ENCODE data around the gene SACS.
"Not testable (repeated sequence)": the region's sequence is repeated elsewhere in the genome, so short reads cannot be mapped to it uniquely, and the experiment has no call there.

The SACS gene

DNA sequence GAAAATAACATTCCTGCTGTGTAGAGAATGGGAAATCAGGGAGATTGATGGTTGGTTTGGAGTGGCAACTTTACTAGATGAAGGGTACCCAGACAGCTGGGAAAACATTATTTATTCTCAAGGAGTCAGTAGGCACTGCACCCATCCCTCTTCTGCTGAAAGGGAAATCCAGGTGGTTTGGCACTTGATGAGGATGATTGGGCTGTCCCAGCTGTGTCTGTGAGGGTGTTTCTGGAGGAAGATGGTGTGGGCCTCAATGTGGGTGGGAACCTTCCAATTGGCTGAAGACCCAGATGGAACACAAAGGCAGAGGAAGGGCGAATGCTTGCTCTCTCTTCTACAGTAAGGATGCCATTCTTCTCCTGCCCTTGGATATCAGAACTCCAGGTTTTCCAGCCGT is 10.4 kb upstream of the SACS start:
- Mint-ChIP-seq H3K4me3 (no peak overlapping the region), H3K27me3 (no peaks in the 10 kb centered on the region), H3K9me3 (peaks cover 1 to 5% of the 10 kb centered on the region in 2 donors), H3K4me1 (peaks cover 5 to 7% of the 10 kb centered on the region in 2 donors), H3K27ac (no peak overlapping the region), H3K36me3 (no peaks in the 10 kb centered on the region)
- ATAC-seq (replicated peaks) (no peak), DNase-seq (no peak)

DNA sequence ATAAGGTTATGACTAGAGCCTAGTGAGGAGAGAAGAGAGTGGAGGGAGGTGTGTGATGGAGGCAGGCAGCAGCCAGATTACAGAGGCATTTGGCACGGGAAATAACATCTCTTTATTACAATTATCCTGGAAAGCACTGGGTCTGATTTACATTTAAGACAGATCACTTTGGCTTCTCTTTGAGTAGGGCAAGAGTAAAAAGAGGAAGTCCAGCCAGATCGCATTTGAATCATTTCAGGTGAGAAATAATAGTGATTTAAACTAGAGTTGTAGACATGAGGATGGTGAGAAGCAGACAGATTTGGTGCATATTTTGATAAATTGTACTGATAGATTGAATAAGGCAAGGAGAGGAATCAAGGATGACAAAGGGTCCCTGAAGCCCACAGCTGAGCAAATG is 9.6 kb upstream of the SACS start:
- Mint-ChIP-seq H3K4me1 (peaks cover 5 to 7% of the 10 kb centered on the region in 2 donors), H3K27ac (no peak overlapping the region), H3K4me3 (no peak overlapping the region), H3K27me3 (no peaks in the 10 kb centered on the region), H3K9me3 (peaks cover 1 to 5% of the 10 kb centered on the region in 2 donors), H3K36me3 (no peaks in the 10 kb centered on the region)
- no peak for ATAC-seq (replicated peaks)
- DNase-seq, result no peak

DNA sequence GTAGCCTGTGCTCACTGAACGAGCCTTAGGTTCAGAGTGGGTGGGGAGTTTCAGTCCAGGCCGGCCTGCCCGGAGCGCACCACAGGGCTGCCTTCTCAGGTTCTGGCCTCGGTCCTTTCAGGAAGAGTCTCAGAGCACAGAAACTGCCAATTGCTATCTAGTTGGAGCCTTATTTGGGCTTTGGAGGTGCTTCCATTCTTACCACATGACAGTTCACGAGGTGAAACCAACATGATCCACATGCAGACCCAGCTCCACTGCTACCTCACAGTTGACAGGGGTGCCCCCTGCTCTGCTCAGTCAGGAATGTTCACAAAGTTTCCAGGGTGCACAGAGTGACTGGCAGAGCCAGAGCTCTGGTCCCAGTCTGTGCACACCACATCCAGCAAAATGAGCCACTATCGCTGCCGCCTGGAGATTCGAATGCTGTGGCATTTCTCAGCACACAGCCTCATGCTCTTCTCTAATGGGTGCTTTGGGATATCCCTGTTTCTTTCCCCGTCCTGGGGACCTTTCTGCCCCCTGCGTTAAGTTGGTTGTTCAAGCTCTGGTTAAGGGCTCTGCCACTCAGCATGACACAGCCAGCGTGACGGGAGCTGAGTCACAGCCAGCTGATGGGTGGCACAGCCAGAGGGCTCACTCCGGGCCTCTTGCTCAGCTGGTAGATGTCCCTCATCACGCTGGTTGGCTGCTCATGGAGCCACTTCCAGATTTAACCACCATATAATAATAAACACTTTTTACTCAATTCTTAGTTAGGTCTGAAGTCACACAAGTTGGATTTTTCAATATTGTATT is 7.5 kb upstream of the SACS start:
- no peaks in the 10 kb centered on the region for H3K36me3 Mint-ChIP-seq
- DNase-seq, result no peak
- no peak overlapping the region for H3K4me3 Mint-ChIP-seq
- peaks cover 5 to 7% of the 10 kb centered on the region in 2 donors for H3K4me1 Mint-ChIP-seq
- no peak for ATAC-seq (replicated peaks)
- H3K27ac Mint-ChIP-seq, result no peak overlapping the region
- H3K9me3 Mint-ChIP-seq, result peaks cover 1 to 5% of the 10 kb centered on the region in 2 donors
- peaks cover 4 to 18% of the 10 kb centered on the region in 2 donors for H3K27me3 Mint-ChIP-seq

DNA sequence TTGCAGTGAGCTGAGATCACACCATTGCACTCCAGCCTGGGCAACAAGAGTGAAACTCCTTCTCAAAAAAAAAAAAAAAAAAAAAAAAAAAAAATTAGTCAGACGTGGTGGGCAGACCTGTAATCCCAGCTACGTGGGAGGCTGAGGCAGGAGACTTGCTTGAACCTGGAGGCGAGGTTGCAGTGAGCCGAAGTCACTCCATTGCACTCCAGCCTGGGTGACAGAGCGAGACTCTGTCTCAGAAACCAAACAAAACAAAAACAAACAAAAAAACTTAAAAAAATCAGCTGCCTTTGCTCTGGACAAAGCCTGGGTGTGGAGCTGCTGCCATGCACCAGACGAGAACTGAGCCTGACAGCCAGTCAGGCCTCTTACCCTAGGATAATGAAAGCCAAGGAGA is 6.8 kb upstream of the SACS start:
- H3K4me1 Mint-ChIP-seq; H3K36me3 Mint-ChIP-seq; H3K9me3 Mint-ChIP-seq; ATAC-seq (replicated peaks); H3K27ac Mint-ChIP-seq; H3K4me3 Mint-ChIP-seq; DNase-seq: not testable (repeated sequence)
- H3K27me3 Mint-ChIP-seq, result peaks cover 5 to 21% of the 10 kb centered on the region in 2 donors

DNA sequence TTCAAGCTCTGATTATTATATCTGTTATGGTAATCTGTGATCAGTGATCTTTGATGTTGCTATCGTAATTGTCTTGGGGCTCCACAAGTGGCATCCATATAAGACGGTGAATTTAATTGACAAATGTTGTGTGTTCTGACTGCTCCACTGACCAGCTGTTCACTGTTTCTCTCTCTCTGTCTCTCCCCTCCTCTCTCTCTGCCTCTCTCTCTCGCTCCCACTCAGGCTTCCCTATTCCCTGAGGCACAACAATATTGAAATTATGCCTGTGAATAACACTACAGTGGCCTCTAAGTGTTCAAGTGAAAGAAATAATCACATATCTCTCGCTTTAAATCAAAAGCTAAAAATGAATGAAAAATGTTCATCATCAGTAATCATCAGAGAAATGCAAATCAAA is 4.4 kb upstream of the SACS start:
- no peak for ATAC-seq (replicated peaks)
- H3K4me1 Mint-ChIP-seq, result peaks cover 8 to 10% of the 10 kb centered on the region in 2 donors

DNA sequence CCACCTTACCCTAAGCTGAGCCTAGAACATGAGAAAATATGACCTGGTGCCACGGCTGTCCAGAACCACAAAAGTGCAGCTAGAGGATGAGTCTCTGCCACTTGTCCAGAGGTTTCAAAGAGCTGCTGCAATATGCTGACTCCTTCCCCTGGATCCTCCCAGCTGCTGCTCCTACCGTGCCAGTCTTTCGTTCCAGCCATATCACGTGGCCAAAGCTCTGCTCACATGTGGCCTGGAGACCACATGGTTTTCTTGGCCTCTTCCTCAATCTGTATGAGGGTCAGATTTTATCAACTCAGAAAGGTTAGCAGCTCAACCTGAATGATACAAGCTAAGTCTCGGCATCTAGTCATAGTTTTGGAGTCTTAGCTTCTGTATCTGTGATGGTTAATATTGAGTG is 3.2 kb upstream of the SACS start:
- Mint-ChIP-seq H3K27me3 (peaks cover 27 to 49% of the 10 kb centered on the region in 2 donors), H3K4me3 (no peak overlapping the region), H3K36me3 (no peaks in the 10 kb centered on the region), H3K4me1 (peaks cover 7 to 10% of the 10 kb centered on the region in 2 donors), H3K9me3 (no peaks in the 10 kb centered on the region), H3K27ac (no peak overlapping the region)
- ATAC-seq (replicated peaks) (no peak), DNase-seq (no peak)

More for the DNA sequence above, 4.4 kb upstream of the SACS start:
- H3K27ac Mint-ChIP-seq, result no peak overlapping the region
- no peak overlapping the region for H3K4me3 Mint-ChIP-seq
- no peaks in the 10 kb centered on the region for H3K36me3 Mint-ChIP-seq
- peaks cover 21 to 41% of the 10 kb centered on the region in 2 donors for H3K27me3 Mint-ChIP-seq
- H3K9me3 Mint-ChIP-seq, result peaks cover 0 to 1% of the 10 kb centered on the region in 2 donors
- no peak for DNase-seq

DNA sequence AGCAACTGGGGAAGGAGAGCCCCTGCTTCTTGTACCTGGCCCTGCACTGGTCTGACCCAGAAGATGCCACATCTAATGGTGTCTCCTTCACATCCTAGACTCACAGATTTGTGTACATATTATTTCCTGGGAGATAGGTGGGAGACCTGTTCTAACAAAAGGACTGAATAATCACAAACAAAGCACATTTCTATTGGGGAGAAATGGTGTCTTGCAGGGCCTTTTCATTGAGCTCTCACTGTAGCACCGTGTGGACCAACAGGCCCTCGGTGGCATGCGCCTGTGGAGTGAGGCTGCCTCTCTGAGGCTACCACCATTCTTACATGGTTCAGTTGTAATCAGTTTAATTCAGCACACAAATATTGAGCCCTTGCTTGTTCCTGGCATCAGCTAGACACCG is 989 bp upstream of the SACS start:
- no peak overlapping the region for H3K4me3 Mint-ChIP-seq

DNA sequence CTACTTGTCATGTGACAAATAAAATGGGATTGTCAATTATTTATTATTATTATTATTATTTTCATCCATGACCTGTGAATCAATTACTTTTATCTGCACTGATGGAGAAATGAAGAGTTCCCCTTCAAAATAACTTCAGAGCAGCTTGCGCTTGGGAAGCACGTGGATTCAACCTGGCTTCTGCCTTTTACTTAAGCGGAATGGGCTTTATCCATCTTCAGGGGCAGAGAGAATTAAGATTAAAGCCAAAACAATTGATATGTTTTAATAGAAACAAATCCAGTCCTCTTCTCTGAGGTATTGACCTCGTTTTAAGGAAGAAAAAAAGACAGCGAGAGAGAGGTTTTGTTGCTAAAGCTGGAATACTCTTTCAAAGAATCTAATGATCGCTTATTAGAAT is 876 bp downstream of the SACS start:
- peaks cover 43 to 61% of the 10 kb centered on the region in 2 donors for H3K27me3 Mint-ChIP-seq
- no peaks in the 10 kb centered on the region for H3K36me3 Mint-ChIP-seq
- ATAC-seq (replicated peaks) (no peak), DNase-seq (no peak)
- H3K4me3 Mint-ChIP-seq, result no peak overlapping the region
- H3K4me1 Mint-ChIP-seq, result peaks cover 7 to 10% of the 10 kb centered on the region in 2 donors
- no peaks in the 10 kb centered on the region for H3K9me3 Mint-ChIP-seq
- H3K27ac Mint-ChIP-seq, result no peak overlapping the region

More for the DNA sequence above, 989 bp upstream of the SACS start:
- Mint-ChIP-seq H3K4me1 (peaks cover 7 to 10% of the 10 kb centered on the region in 2 donors), H3K36me3 (no peaks in the 10 kb centered on the region), H3K27ac (peak overlapping the region; percentile 5), H3K9me3 (no peaks in the 10 kb centered on the region), H3K27me3 (peaks cover 38 to 59% of the 10 kb centered on the region in 2 donors)
- DNase-seq, result no peak
- ATAC-seq (replicated peaks), result no peak

DNA sequence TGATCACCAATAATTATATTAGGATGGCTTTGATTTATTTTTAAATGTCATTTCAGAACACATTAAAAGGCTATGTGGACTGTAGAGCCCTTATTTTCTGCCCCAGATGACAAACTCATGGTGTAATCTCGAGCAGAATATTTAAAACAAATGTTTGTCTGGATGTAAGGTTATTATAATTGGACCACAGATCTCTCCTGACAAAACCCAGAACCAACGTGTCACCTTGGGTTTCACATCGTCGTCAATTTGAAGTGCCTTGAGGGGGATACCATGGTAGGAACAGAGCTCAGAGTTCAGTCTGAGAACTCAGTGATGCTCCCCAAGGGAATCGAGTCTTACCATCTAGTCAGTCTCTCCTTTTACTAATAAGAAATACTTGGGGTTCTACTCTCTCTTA is 2.8 kb downstream of the SACS start:
- Mint-ChIP-seq H3K4me3 (no peak overlapping the region), H3K9me3 (no peaks in the 10 kb centered on the region)

DNA sequence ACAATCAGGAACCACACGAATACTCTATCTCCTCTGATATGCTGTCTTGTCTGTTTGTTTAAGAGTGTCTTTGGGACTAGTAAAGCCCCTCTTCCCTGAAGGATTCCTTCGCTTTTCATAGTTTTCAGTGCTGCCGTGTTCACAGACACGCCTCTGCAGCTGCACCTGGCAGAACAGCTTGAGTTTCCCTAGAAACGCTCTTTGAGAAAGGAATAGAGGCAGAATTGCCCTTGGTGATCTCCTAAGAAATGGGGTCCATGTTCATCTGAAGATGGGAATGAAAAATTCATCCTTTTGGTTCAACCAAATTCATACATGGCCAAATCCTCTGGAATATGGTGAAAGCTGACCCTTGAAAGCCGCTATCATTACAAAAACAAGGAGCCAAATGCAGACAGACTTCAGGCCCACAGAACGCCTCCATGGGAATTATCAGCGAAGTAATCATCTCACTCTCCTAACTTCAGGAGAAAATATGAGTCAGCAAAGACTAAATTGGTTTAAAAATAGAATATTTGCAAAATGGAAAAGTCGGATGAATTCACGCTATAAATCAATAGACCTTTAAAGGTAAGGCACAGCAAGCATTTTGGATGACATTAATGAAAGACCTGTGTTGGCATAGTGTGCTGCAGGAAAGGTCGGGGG is 5.5 kb downstream of the SACS start:
- Mint-ChIP-seq H3K9me3 (no peaks in the 10 kb centered on the region), H3K4me1 (peaks cover under 1 to 2% of the 10 kb centered on the region in 2 donors), H3K36me3 (no peaks in the 10 kb centered on the region), H3K27me3 (peaks cover 29% of the 10 kb centered on the region in 2 donors), H3K4me3 (no peak overlapping the region), H3K27ac (no peak overlapping the region)
- ATAC-seq (replicated peaks) (no peak), DNase-seq (no peak)

More for the DNA sequence above, 2.8 kb downstream of the SACS start:
- no peak for ATAC-seq (replicated peaks)
- no peak overlapping the region for H3K27ac Mint-ChIP-seq
- H3K4me1 Mint-ChIP-seq, result peaks cover 7 to 10% of the 10 kb centered on the region in 2 donors
- no peaks in the 10 kb centered on the region for H3K36me3 Mint-ChIP-seq
- no peak for DNase-seq
- peaks cover 46 to 50% of the 10 kb centered on the region in 2 donors for H3K27me3 Mint-ChIP-seq

DNA sequence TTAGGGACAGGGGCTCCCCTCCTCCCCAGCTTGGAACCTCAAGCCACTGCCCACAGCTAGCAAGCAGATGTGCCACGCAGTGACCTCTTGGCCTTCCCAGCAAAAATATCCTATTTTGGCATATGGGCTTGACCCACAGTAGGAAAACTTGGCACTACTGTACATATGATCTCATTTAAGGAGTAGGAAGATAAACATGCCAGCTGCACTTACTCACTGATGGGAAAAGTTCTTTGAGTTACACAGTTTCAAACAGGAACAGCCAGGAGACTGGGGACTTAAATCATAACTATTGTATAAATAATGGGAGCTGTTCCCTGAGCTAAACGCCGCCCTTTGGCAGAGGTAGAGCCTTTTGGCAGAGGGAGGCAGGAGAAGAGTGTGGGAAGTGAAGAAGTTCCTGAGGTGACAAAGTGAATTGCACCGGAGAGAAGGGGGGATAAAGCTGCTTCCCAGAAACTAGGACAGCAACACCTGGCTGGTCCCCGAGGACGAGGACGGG is 6.1 kb downstream of the SACS start:
- no peaks in the 10 kb centered on the region for H3K4me1 Mint-ChIP-seq
- ATAC-seq (replicated peaks), result no peak
- no peak overlapping the region for H3K4me3 Mint-ChIP-seq
- H3K27me3 Mint-ChIP-seq, result peaks cover 26 to 27% of the 10 kb centered on the region in 2 donors
- H3K36me3 Mint-ChIP-seq, result no peaks in the 10 kb centered on the region
- H3K9me3 Mint-ChIP-seq, result no peaks in the 10 kb centered on the region
- H3K27ac Mint-ChIP-seq, result no peak overlapping the region
- DNase-seq, result no peak

DNA sequence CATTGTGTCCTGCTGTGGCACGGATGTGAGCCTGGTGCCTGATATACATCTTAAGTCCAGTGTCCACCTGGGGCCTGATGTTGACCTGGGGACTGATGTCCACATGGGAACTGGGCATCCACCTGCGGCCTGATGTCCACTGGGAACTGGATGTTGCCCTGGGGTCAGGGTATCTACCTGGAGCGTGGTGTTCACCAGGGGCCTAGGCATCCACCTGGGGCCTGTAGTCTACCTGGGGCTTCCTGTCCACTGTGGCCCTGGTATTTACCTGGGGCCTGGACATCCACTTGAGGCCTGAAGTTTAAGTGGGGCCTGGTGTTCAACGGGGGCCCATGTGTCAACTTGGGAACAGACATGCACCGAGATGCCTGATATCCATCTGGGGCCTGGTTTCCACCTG is 11.9 kb downstream of the SACS start:
- Mint-ChIP-seq H3K4me1 (no peaks in the 10 kb centered on the region), H3K27me3 (no peaks in the 10 kb centered on the region), H3K9me3 (peaks cover 0 to 1% of the 10 kb centered on the region in 2 donors), H3K4me3 (no peak overlapping the region), H3K27ac (no peak overlapping the region), H3K36me3 (no peaks in the 10 kb centered on the region)
- ATAC-seq (replicated peaks), result no peak
- DNase-seq, result no peak

DNA sequence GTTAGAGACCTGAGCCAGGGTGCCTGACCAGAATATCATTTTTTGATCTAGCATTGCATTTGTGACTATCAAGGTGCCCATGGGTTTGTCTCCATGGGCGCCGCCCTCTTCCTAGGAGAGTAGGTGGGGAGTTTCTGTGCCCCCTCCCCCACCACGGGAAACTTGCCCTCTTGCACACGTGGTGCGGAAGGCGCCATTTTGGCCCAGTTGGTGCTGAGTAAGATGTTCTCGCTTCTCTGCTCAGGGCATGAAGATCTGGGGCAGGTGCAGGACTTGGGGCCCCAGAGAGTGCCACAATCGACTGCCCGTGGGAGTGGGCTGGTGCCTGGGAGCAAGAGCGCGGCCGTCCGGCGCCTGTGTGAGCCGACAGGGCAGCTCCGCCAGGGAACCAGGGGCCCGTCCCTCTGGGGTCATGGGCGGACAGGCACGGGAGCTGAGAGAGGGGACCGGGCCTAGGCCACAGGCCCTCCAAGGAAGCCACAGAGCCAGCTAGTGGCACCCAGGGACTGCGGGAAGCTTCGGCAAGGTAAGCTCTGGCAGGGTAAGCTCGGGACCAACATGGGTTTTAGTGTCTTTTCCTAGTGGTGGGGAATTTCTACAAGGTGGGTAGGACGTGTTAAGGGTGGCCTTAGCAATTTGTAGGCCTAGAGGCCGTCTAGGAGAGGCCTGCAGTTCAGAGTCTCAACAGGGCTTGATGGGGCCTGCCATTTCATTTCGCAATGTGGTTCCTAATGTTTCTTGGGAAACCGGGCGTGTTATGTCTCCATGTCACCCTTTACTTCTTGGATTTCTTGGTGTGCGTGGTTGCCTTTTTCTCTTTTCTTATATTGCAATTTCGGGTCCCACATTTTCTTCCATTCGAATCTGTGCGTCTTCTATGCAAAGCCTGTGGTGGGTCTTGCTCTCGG is 14.5 kb downstream of the SACS start:
- ATAC-seq (replicated peaks) (no peak), DNase-seq (no peak)
- Mint-ChIP-seq H3K36me3 (no peaks in the 10 kb centered on the region), H3K9me3 (peaks cover 0 to 1% of the 10 kb centered on the region in 2 donors), H3K4me1 (no peaks in the 10 kb centered on the region), H3K27me3 (peaks cover 0 to 5% of the 10 kb centered on the region in 2 donors), H3K27ac (no peak overlapping the region), H3K4me3 (no peak overlapping the region)

DNA sequence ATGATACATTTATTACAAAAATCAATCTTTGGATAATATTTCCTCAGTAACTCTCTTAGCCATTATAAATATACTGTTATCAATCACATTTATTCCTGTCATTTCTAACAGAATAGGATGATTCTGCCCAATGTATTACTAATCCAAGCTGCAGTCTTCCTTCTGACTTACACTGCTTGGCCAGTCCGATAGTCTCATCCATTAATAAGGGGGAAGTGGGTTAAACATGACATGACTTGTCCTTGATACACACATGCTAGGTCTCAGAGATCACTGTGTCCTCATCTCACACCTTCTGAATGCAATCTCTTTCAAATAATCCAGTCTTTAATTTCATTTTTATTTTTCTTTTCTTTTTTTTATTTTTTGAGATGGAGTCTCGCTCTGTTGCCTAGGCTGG is 18.8 kb downstream of the SACS start:
- ATAC-seq (replicated peaks), result no peak
- H3K27ac Mint-ChIP-seq, result no peak overlapping the region

More for the DNA sequence above, 18.8 kb downstream of the SACS start:
- H3K4me1 Mint-ChIP-seq, result no peaks in the 10 kb centered on the region
- H3K27me3 Mint-ChIP-seq, result peaks cover 12 to 16% of the 10 kb centered on the region in 2 donors
- no peak overlapping the region for H3K4me3 Mint-ChIP-seq
- no peaks in the 10 kb centered on the region for H3K36me3 Mint-ChIP-seq
- H3K9me3 Mint-ChIP-seq, result peaks cover 0 to 1% of the 10 kb centered on the region in 2 donors
- no peak for DNase-seq
